ENCODE results near the gene FLVCR1. TPM values are rescaled to one million over a fixed set of nuclear protein-coding genes. Genes with fewer than 3 reads are reported as not detected.

FLVCR1 gene
- total RNA-seq, 6 donors from 2014 or later, result 5.2 to 9.4 (median 8.3) TPM

- Histone ChIP-seq H3K27me3 (peaks cover 0 to 2% (median under 1%) of the 10 kb centered on the region in 4 donors), H3K4me1 (peaks cover 4 to 10% (median 7%) of the 10 kb centered on the region in 4 donors), H3K27ac (no peak overlapping the region), H3K36me3 (no peaks in the 10 kb centered on the region), H3K4me3 (no peak overlapping the region), H3K9me3 (peaks cover 0 to under 1% (median under 1%) of the 10 kb centered on the region in 4 donors)
- DNase-seq (no peak), ATAC-seq (ENCODE audit: low FRiP score in 2 of 2) (no peak)
- WGBS, 2 donors, result 87 to 92% methylated on average over 4 of the region's 4 CpGs
- no peak for TF ChIP-seq POLR2A (IDR thresholded peaks at IDR 0.05)
- TF ChIP-seq POLR2AphosphoS5 (IDR thresholded peaks at IDR 0.05), result no peak
- TF ChIP-seq EP300 (IDR thresholded peaks at IDR 0.05), result no peak
- no peak for TF ChIP-seq CTCF (IDR thresholded peaks at IDR 0.05)
These were observed 87.5 kb downstream of the FLVCR1 start for GRCh38 chr1:212945463-212946160.

- H3K9me3 ChIP-seq, result no peaks in the 10 kb centered on the region
- no peak for DNase-seq
- no peak overlapping the region for H3K27ac ChIP-seq
- H3K4me3 ChIP-seq, result no peak overlapping the region
- peaks cover 0 to 7% (median 3%) of the 10 kb centered on the region in 4 donors for H3K27me3 ChIP-seq
- no peak for ATAC-seq (ENCODE audit: low FRiP score in 2 of 2)
- no peaks in the 10 kb centered on the region for H3K36me3 ChIP-seq
- no peak for TF ChIP-seq POLR2AphosphoS5 (IDR thresholded peaks at IDR 0.05)
- TF ChIP-seq CTCF (IDR thresholded peaks at IDR 0.05), result no peak
- TF ChIP-seq EP300 (IDR thresholded peaks at IDR 0.05), result no peak
- no peak for TF ChIP-seq POLR2A (IDR thresholded peaks at IDR 0.05)
- peaks cover 12 to 22% (median 17%) of the 10 kb centered on the region in 4 donors for H3K4me1 ChIP-seq
These were observed 88.8 kb downstream of the FLVCR1 start for GRCh38 chr1:212946872-212947271.

Small RNA genes within 50 kb of the gene (small RNA-seq; reads per million reads assigned to genes)
- gene AC104333.1 (0 reads per million in 4 donors), gene AC104333.2 (0 reads per million in 4 donors)

Other genes with a start within 250 kb of the FLVCR1 start
- gene ATF3, start 249.5 kb upstream of the FLVCR1 start, total RNA-seq, result 10 to 100 TPM in 5 of 6 donors, 1 to 10 TPM in 1; 7.3 to 69.3 (median 21.2) TPM
- gene BATF3, start 158.4 kb upstream of the FLVCR1 start, total RNA-seq, result 10 to 100 TPM in 2 of 6 donors, 1 to 10 TPM in 4; 2.6 to 14.1 (median 9.4) TPM
- gene NSL1, start 66.5 kb upstream of the FLVCR1 start, total RNA-seq, result 10 to 100 TPM; 26.5 to 44.5 (median 34.1) TPM
- 10 to 100 TPM in 5 of 6 donors, 1 to 10 TPM in 1; 7.5 to 14.9 (median 11.7) TPM for gene TATDN3, start 66.4 kb upstream of the FLVCR1 start, total RNA-seq
- 1 to 10 TPM in 1 of 6 donors, not detected in 5; 2.7 TPM for gene SPATA45, start 10.6 kb upstream of the FLVCR1 start, total RNA-seq
- gene VASH2, start 92.3 kb downstream of the FLVCR1 start, total RNA-seq, result 1 to 10 TPM in 4 of 6 donors, under 1 TPM in 2; 0.30 to 3.1 (median 1.4) TPM
- gene ANGEL2, start 157.6 kb downstream of the FLVCR1 start, total RNA-seq, result 10 to 100 TPM; 29.4 to 68.7 (median 35.6) TPM
- gene RPS6KC1, start 193.0 kb downstream of the FLVCR1 start, total RNA-seq, result 10 to 100 TPM in 5 of 6 donors, 1 to 10 TPM in 1; 8.3 to 31.4 (median 15.1) TPM

Data from upper lobe of left lung (tissue), 6 donors.